ENCODE measurements around the gene PMEPA1.

The PMEPA1 gene

DNA sequence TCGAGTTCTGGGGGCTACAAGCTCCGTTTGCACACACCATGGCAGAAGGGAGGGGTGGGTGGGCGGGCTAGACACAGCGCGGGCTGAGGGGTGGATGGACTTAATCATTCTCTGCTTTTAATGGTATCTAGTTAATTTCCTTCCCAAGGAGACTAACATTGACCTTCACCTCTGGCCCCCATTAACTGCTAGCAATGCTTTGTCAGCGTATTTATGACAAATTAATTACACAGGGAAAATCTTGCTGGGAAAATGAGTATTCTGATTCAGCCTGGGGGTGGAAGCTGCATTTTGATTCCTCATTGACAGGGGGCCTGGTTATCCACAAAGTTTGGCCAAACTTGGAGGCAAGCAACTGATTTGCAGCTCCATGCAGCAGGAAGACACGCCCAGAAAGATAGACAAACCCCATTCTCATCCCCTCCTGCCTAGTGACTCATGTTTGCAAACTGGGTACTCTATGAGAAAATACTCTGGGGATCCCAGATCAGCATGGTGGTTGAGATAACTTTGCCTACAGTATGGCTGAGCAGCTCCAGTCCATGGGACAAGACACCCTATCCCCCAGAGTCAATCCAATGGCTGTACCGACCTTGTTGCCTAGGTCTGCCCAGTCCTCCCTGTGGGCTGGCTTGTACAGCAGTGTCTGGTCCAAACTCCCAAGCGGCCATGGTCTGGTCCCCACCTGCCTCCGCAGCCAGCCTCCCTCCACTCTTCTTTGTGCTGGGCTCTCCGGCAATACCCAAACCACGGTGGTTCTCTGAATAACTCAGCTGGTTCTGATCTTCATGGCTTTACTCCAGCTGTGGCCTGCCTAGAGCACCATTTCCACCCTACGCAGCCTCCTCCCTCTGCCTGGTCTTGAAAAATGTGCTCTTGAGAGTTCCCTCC, 109.2 kb downstream of the PMEPA1 start:
- DNase-seq: no peak

DNA sequence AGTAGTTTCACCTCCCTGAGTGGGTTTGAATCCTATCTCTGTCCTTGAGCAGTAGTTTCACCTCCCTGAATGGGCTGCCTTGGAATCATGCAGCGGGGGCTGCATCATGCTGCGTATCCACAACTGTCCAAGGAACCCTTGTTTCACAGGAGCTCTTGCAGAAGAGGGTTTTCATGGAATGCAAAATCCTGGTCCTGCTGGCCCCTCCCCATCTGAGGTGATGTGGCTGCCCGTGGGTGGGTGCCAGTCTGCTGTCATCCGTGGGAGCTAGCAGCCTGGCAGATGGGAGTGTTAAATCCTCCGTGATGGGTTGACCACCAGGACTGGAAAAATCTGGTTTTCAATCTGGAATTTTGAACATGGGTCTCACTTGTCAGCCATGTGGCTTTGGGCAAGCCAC, 111.3 kb downstream of the PMEPA1 start:
- no peak for DNase-seq
